GM23338 (cell line): Measurements from ENCODE around the gene MAP3K15. TPM values are rescaled to one million over a fixed set of nuclear protein-coding genes. Genes with fewer than 3 reads are reported as not detected.

Source experiments
- ATAC-seq: fragments of 200-7000 bp; cut with Tn5 transposase; 3 replicates; pipeline ENCODE4 v1.9.1; 2020
- DNase-seq: peaks from one replicate; pipeline ENCODE4 v3.0.0-alpha.2; 2015; ENCODE audit warnings: low spot score
- H2AFZ ChIP-seq: fragments of 200-600 bp; sonication (generic); 2 replicates; pipeline ENCODE4 v1.8.0; 2016; ENCODE audit warnings: antibody characterized with exemption, mild to moderate bottlenecking, moderate library complexity
- H3F3A ChIP-seq: fragments of 200-600 bp; sonication (generic); replicated peaks from 2 replicates; pipeline ENCODE4 v1.8.0; 2017; ENCODE audit warnings: antibody characterized with exemption, mixed run types, low read depth
- H3K27ac ChIP-seq: fragments of 200-600 bp; sonication (generic); 2 replicates; pipeline ENCODE4 v1.6.1; 2016; ENCODE audit warnings: low read depth
- H3K27me3 ChIP-seq: fragments of 200-600 bp; sonication (generic); 2 replicates; pipeline ENCODE4 v1.8.0; 2016; ENCODE audit warnings: mild to moderate bottlenecking, mixed run types, moderate library complexity; ENCODE audit not compliant: insufficient read depth
- H3K36me3 ChIP-seq: fragments of 200-600 bp; sonication (generic); 2 replicates; pipeline ENCODE4 v1.8.0; 2016; ENCODE audit warnings: mild to moderate bottlenecking; ENCODE audit not compliant: insufficient read depth
- H3K4me1 ChIP-seq: fragments of 200-600 bp; sonication (generic); 2 replicates; pipeline ENCODE4 v1.8.0; 2016; ENCODE audit warnings: mild to moderate bottlenecking, moderate library complexity; ENCODE audit not compliant: insufficient read depth
- H3K4me2 ChIP-seq: fragments of 200-600 bp; sonication (generic); 2 replicates; pipeline ENCODE4 v1.7.1; 2017; ENCODE audit warnings: mixed run types
- H3K4me3 ChIP-seq: fragments of 200-600 bp; sonication (generic); 2 replicates; pipeline ENCODE4 v1.6.1; 2016; ENCODE audit warnings: mixed run types
- H3K79me2 ChIP-seq: fragments of 200-600 bp; sonication (generic); replicated peaks from 2 replicates; pipeline ENCODE4 v1.8.0; 2017; ENCODE audit warnings: mild to moderate bottlenecking; ENCODE audit not compliant: insufficient read depth
- H3K9me2 ChIP-seq: fragments of 200-600 bp; sonication (generic); 2 replicates; pipeline ENCODE4 v1.8.0; 2017; ENCODE audit not compliant: insufficient read depth
- H4K20me1 ChIP-seq: fragments of 200-600 bp; sonication (generic); replicated peaks from 2 replicates; pipeline ENCODE4 v1.8.0; 2017; ENCODE audit warnings: mild to moderate bottlenecking; ENCODE audit not compliant: insufficient read depth
- H3K27ac Mint-ChIP-seq: 2 replicates; pipeline ENCODE4 v1.8.0; 2020; ENCODE audit warnings: inconsistent platforms, mild to moderate bottlenecking, moderate library complexity, mixed read lengths
- H3K27me3 Mint-ChIP-seq: 3 replicates; pipeline ENCODE4 v1.8.0; 2022; ENCODE audit warnings: low read depth, mild to moderate bottlenecking, moderate library complexity, mixed read lengths, inconsistent platforms; ENCODE audit not compliant: insufficient read depth, poor library complexity
- H3K36me3 Mint-ChIP-seq: 3 replicates; pipeline ENCODE4 v1.8.0; 2021; ENCODE audit warnings: low read depth, mild to moderate bottlenecking, inconsistent platforms, moderate library complexity, mixed read lengths
- H3K4me1 Mint-ChIP-seq: 3 replicates; pipeline ENCODE4 v1.8.0; 2020; ENCODE audit warnings: mild to moderate bottlenecking, inconsistent platforms, mixed read lengths
- H3K4me3 Mint-ChIP-seq: 3 replicates; pipeline ENCODE4 v1.8.0; 2021; ENCODE audit warnings: moderate library complexity, mild to moderate bottlenecking, inconsistent platforms, mixed read lengths
- H3K9me3 Mint-ChIP-seq: 3 replicates; pipeline ENCODE4 v1.8.0; 2020; ENCODE audit warnings: moderate library complexity, mild to moderate bottlenecking, inconsistent platforms, mixed read lengths
- CREB1 ChIP-seq: fragments of 250-450 bp; sonication (Bioruptor Pico); IDR thresholded peaks from 2 replicates; pipeline ENCODE4 v1.5.0; 2020; ENCODE audit warnings: low read depth, mild to moderate bottlenecking, moderate library complexity
- EZH2 ChIP-seq: fragments of 200-600 bp; sonication (generic); IDR thresholded peaks from one replicate; pipeline ENCODE4 v1.8.0; 2017; ENCODE audit warnings: antibody characterized with exemption, mild to moderate bottlenecking, low read depth; ENCODE audit not compliant: unreplicated experiment
- EZH2phosphoT487 ChIP-seq: fragments of 200-600 bp; sonication (generic); IDR thresholded peaks from one replicate; pipeline ENCODE4 v1.8.1; 2018; ENCODE audit warnings: antibody characterized with exemption; ENCODE audit not compliant: unreplicated experiment
- JUNB ChIP-seq: IDR thresholded peaks from one replicate; pipeline ENCODE4 v1.6.1; 2016; ENCODE audit warnings: antibody characterized with exemption; ENCODE audit not compliant: unreplicated experiment
- NANOG ChIP-seq: IDR thresholded peaks from 2 replicates; pipeline ENCODE4 v1.6.1; 2016; ENCODE audit warnings: antibody characterized with exemption, borderline replicate concordance
- POLR2AphosphoS5 ChIP-seq: IDR thresholded peaks from 2 replicates; pipeline ENCODE4 v1.6.1; 2016; ENCODE audit warnings: antibody characterized with exemption, low read depth
- REST ChIP-seq: IDR thresholded peaks from one replicate; pipeline ENCODE4 v1.6.1; 2018; ENCODE audit warnings: antibody characterized with exemption; ENCODE audit not compliant: unreplicated experiment
- STAT1 ChIP-seq: IDR thresholded peaks from one replicate; pipeline ENCODE4 v1.6.1; 2016; ENCODE audit warnings: antibody characterized with exemption; ENCODE audit not compliant: unreplicated experiment
- ZNF114 ChIP-seq: fragments of 250-450 bp; sonication (Bioruptor Pico); IDR thresholded peaks from 2 replicates; pipeline ENCODE4 v1.5.0; 2020; ENCODE audit warnings: mild to moderate bottlenecking, moderate library complexity
- ZNF331 ChIP-seq: fragments of 250-450 bp; sonication (Bioruptor Pico); IDR thresholded peaks from 2 replicates; pipeline ENCODE4 v1.5.0; 2020; ENCODE audit warnings: low read depth, mild to moderate bottlenecking, moderate library complexity
- ZNF462 ChIP-seq: fragments of 250-450 bp; sonication (Bioruptor Pico); IDR thresholded peaks from 2 replicates; pipeline ENCODE4 v1.5.0; 2020; ENCODE audit warnings: mild to moderate bottlenecking, moderate library complexity
- polyA plus RNA-seq: library from polyadenylated mRNA; unstranded; fragments of >200 nt; fragmentation: Nextera tagmentation; extraction: Ambion mirVana; gene quantifications from 2 replicates; pipeline ENCODE4 v1.2.1, GENCODE V29; 2016
- total RNA-seq: library from RNA; depleted of rRNA; stranded (reverse); fragments of >200 nt; shearing (Covaris generic); gene quantifications from 2 replicates; pipeline ENCODE4 v1.2.3, GENCODE V29; 2014
- TF ChIP-seq, protein P1 (sequence below), 2 experiments: fragments of 200-600 bp in 1 of 2; sonication (generic) in 1 of 2; conservative IDR thresholded peaks; 2 replicates each; pipeline versions ENCODE4 v1.5.1 to v1.6.1; 2016 to 2017; ENCODE audit warnings: antibody characterized with exemption in 2 of 2, low read depth in 2 of 2, mild to moderate bottlenecking in 2 of 2, moderate library complexity in 1 of 2

The MAP3K15 gene
- total and polyA plus RNA-seq, 2 experiments from 2014 or later: 0.40 to 3.1 TPM

- no peaks in the 10 kb centered on the region for H3K4me1 ChIP-seq
- H3K9me2 ChIP-seq: no peaks in the 10 kb centered on the region
- Mint-ChIP-seq H3K27me3 (peaks cover 3% of the 10 kb centered on the region), H3K4me3 (no peak overlapping the region), H3K27ac (no peak overlapping the region), H3K9me3 (no peaks in the 10 kb centered on the region), H3K4me1 (no peaks in the 10 kb centered on the region), H3K36me3 (no peaks in the 10 kb centered on the region)
- DNase-seq (no peak), ATAC-seq (no peak)
- TF ChIP-seq ZNF114 (CRISPR knock-in tag) (no peak), STAT1 (no peak)
- no peak overlapping the region for H3K27ac ChIP-seq
- no peak overlapping the region for H2AFZ ChIP-seq
- H3K36me3 ChIP-seq: no peaks in the 10 kb centered on the region
- no peaks in the 10 kb centered on the region for H4K20me1 ChIP-seq
- no peak overlapping the region for H3K4me2 ChIP-seq
- no peaks in the 10 kb centered on the region for H3K79me2 ChIP-seq
- no peak overlapping the region for H3K4me3 ChIP-seq
- no peaks in the 10 kb centered on the region for H3F3A ChIP-seq
- H3K27me3 ChIP-seq: no peaks in the 10 kb centered on the region
Measured at GRCh38 chrX:19554786-19555185, 39.5 kb upstream of the MAP3K15 start.

GRCh38 chrX:19552793-19553192 lies 37.5 kb upstream of the MAP3K15 start:
- Mint-ChIP-seq H3K36me3 (no peaks in the 10 kb centered on the region), H3K27me3 (peaks cover 6% of the 10 kb centered on the region), H3K27ac (no peak overlapping the region), H3K9me3 (no peaks in the 10 kb centered on the region), H3K4me1 (no peaks in the 10 kb centered on the region), H3K4me3 (no peak overlapping the region)
- no peaks in the 10 kb centered on the region for H3F3A ChIP-seq
- H3K4me1 ChIP-seq: no peaks in the 10 kb centered on the region
- no peak overlapping the region for H3K27ac ChIP-seq
- H4K20me1 ChIP-seq: no peaks in the 10 kb centered on the region
- no peak overlapping the region for H2AFZ ChIP-seq
- H3K36me3 ChIP-seq: no peaks in the 10 kb centered on the region
- H3K79me2 ChIP-seq: no peaks in the 10 kb centered on the region
- ATAC-seq (no peak), DNase-seq (no peak)
- no peaks in the 10 kb centered on the region for H3K9me2 ChIP-seq
- no peak overlapping the region for H3K4me3 ChIP-seq
- H3K4me2 ChIP-seq: no peak overlapping the region
- no peaks in the 10 kb centered on the region for H3K27me3 ChIP-seq
- TF ChIP-seq EZH2phosphoT487 (no peak), NANOG (no peak), CREB1 (CRISPR knock-in tag) (no peak), REST (no peak), JUNB (no peak), POLR2AphosphoS5 (no peak), ZNF462 (CRISPR knock-in tag) (no peak), STAT1 (no peak), EZH2 (no peak), ZNF331 (CRISPR knock-in tag) (no peak), ZNF114 (CRISPR knock-in tag) (no peak)
- TF ChIP-seq, protein P1, sequence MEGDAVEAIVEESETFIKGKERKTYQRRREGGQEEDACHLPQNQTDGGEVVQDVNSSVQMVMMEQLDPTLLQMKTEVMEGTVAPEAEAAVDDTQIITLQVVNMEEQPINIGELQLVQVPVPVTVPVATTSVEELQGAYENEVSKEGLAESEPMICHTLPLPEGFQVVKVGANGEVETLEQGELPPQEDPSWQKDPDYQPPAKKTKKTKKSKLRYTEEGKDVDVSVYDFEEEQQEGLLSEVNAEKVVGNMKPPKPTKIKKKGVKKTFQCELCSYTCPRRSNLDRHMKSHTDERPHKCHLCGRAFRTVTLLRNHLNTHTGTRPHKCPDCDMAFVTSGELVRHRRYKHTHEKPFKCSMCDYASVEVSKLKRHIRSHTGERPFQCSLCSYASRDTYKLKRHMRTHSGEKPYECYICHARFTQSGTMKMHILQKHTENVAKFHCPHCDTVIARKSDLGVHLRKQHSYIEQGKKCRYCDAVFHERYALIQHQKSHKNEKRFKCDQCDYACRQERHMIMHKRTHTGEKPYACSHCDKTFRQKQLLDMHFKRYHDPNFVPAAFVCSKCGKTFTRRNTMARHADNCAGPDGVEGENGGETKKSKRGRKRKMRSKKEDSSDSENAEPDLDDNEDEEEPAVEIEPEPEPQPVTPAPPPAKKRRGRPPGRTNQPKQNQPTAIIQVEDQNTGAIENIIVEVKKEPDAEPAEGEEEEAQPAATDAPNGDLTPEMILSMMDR (conservative IDR thresholded peaks at IDR 0.05; ENCODE audit: low read depth in 2 of 2): no peak
